GM18870 (cell line): ENCODE measurements around the gene SSBP1.
"Not testable (repeated sequence)": the region's sequence is repeated elsewhere in the genome, so short reads cannot be mapped to it uniquely, and the experiment has no call there.

Source experiments
- ATAC-seq: cut with Tn5 transposase; IDR thresholded peaks from one replicate; pipeline ENCODE4 v1.9.1; 2021; ENCODE audit warnings: moderate library complexity; ENCODE audit not compliant: unreplicated experiment

SSBP1 gene, protein sequence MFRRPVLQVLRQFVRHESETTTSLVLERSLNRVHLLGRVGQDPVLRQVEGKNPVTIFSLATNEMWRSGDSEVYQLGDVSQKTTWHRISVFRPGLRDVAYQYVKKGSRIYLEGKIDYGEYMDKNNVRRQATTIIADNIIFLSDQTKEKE

DNA sequence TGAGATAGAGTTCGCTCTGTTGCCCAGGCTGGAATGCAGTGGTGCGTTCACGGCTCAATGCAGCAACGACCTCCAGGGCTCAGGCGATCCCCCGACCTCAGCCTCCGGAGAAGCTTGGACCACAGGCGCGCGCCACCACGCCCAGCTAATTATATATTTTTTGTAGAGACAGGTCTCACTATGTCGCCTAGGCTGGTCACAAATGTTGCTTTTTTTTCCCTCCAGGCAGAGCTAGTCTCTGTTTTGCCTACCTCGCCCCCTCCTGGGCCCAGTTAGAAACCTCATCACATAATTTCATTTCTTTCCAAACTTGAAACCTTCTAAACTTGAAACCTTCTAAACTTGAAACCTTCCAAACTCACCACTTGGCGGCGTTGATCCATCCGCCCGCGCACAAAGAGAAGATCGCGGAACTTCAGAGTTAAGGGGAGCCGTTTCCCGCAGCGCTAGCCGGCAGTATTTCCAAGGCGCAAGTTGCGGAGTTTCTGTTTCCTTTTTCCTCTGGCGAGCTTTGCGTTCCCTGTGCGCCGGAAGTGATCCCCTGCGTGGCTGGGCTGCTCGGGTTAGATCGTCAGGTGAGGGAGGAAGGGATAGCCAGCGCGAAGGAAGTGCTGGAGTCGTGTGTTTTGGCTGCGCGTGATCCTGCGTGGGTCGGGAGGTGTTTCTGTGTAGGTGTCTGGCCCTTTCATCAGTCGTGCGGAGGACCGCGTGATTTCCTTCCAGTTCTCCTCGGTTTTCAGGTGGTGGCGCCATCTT is at the start of gene SSBP1:
TSS of gene SSBP1 (plus strand) at position 523 of the 756 bp plus-strand sequence. CDS start 809 bp downstream, outside the sequence.
- ATAC-seq = peak; percentile 96

DNA sequence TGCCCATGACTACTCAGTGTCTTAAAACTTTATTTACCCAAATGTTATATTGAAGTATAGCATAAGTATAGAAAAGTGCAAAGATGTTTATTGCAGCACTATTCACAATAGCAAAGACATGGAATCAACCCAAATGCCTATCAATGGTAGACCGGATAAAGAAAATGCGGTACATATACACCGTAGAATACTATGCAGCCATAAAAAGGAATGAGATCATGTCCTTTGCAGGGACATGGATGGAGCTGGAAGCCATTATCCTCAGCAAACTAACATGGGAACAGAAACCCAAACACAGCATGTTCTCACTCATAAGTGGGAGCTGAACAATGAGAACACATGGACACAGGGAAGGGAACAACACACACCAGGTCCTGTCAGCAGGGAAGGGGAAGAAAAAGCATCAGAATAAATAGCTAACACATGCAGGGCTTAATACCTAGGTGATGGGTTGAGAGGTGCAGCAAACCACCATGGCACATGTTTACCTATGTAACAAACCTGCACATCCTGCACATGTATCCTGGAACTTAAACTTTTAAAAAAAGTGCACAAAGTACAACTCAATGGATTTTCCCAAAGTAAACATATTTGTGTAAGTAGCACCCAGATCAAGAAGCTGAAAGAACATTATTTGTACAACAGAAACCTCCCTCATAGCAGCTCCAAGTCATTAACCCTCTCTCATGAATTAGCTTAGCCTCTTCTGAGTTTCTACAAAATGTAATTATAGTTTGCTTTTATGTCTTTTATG is 48.9 kb upstream of the SSBP1 start:
- not testable (repeated sequence) for ATAC-seq

DNA sequence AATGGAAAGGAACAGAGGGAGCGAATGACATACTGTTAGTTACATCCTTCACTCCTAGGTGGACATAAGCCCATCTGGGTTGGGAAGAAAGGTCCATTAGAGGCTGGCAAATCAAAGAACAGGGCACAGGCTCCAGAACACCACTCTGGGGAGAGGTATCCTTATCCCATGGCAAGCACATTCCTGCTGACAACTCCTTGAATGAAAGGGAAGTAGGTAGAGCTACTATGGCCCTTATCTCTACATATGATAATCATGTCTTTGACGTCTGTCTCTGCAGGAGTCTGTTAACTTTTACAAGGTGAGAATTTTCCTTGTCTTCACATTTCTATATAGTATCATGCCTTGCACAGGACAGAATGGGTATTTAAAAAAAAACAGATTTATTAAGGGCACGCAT is 46.6 kb upstream of the SSBP1 start:
- ATAC-seq = no peak

DNA sequence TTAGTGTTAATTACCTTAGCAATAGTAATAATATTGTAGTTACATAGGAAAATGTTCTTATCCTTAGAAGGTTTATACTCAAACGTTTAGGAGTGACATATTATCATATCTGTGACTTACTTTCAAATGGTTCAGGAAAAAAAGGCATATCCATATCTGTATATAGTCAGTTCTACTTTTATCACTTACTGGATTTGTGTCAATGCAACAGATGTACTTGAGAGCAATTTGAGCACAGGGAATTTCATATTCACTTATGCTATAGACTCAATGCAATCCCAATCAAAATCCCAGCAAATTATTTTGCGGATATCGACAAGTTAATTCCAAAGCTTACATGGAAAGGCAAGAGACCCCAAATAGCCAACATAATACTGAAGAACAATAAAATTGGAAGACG is 46.2 kb upstream of the SSBP1 start:
- no peak for ATAC-seq

DNA sequence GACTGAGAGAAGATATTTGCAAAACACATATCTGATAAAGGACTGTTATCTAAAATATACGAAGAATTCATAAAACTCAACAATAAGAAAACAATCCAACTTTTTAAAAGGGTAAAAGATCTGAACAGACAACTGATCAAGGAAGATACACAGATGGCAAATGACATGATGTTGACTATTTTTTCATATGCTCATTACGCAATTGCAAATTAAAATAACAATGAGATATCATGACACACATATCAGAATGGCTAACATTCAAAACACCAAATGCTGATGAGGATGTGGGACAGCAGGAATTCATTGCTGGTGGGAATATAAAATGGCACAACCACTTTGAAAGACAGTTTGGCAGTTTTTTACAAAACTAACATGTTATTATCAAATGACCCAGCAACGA is 45.1 kb upstream of the SSBP1 start:
- ATAC-seq = no peak

DNA sequence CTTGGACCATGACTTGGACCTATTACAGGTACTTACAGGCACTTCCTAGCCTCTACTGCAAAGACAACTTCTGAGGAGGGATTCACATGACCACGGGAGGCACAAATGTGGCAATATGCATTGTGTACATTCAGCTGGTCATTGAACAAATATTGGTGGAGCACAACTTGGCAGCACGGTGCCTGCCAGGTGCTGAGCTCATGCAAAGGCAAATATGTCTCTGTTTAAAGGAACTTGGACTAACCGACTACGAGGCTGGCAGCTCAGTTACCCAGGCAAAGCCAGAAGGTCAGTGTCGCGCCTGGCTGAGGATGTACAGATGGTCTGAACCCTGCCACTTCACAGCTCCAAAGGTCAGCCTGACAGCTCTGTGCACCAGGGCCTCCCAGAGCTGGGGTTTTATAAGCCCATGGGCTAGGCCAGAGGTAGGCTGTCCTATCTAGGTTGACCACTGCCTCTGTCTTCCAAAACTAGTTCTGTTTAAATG is 42.3 kb upstream of the SSBP1 start:
- ATAC-seq = no peak

DNA sequence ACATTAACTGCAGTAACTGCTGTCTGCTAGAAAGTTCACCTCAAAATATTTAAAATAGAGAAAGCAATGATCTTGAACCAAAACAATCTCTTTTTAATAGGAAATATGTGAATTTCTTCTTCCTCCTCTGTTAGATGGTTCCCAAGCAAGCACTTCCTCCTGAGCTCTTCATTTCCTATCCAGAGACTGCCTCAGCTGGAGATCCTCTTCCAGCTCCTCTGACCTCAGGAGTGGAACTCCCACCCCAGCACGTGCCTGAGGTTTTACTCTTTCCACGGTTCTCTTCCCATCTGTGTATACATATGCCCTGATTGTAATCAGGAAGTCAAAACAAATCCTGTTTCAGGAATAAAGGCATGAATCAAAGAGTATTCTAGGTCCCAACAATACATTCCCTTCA is 41.8 kb upstream of the SSBP1 start:
- no peak for ATAC-seq

DNA sequence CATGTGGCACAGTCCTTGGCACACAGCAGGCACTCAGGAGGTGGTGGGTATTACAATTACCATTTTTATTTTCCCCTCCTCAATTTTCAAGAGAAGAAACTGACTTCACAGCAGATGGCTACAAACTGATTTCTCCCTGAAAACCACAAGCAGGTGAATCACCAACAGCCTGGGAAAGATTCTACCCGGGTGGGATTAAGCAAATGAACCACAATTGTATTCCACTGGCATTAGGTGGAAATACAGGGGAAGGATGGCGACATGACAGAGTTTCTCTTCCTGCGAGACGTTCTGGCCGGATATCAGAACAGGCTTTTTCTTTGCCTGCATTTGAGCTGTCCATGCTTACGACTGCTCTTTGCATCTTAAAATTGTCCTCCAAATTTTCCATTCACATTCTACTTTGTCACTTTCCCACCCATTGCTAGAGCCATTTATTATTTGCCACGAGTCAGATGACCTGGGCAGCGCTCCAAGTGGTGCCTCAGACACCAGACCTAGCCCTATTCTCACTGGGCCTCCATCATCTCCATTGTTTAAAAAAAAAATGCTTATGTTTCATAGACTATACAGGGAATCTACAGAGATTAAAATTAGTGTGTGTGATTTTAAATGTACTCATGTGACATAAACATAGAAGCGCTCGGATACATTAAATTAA is 40.8 kb upstream of the SSBP1 start:
- no peak for ATAC-seq

DNA sequence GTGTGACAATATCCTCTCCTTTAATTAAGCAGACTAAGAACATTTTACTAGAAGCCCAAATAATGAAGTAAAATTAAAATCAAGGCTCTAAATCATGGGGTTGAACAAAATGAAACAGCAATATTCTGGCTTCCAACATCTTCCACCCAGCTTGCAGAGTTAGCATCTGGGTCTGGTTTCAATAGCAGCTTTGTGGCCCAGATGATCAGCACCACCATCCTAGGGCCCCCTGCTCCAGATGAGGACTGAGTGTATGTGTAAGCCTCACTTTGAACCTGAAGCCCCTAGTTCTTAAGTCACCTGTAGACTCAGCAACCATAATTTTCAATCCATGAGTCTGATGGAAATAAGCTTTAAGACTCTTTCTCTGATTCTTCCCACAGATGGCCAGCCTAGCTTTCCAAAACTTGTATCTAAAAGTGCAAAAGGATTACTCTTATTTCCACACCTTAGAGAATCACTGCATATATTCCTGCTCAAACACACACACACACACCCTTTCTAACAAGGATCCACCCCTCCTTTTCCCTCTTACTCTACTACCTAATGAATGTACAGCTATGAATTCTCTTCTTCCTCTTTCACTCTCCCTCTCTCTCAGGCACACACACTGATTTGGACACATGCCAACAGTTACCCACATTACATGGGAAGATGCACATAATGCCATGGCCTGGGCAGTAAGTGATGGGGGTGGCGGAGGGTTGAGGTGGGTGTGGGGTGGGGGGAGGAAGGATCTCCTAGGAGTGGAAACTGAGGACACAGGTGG is 39.7 kb upstream of the SSBP1 start:
- no peak for ATAC-seq

DNA sequence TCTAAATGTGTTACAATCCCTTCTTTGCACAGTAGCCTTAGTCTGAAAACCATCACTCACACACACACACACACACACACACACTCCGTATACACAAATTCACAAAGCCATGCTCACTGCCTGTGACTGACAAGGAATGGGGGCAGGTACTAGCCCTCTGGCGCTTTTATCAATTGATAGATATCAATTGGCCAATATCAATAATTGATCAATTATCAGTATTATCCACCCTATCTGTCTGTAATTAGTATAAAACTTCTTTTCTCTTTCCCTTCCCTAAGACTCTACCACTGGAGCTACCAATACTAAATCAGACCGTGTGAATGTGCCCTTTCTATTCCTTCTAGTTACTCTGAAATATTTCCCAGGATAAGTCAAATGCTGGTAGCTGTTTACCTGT is 38.3 kb upstream of the SSBP1 start:
- no peak for ATAC-seq

DNA sequence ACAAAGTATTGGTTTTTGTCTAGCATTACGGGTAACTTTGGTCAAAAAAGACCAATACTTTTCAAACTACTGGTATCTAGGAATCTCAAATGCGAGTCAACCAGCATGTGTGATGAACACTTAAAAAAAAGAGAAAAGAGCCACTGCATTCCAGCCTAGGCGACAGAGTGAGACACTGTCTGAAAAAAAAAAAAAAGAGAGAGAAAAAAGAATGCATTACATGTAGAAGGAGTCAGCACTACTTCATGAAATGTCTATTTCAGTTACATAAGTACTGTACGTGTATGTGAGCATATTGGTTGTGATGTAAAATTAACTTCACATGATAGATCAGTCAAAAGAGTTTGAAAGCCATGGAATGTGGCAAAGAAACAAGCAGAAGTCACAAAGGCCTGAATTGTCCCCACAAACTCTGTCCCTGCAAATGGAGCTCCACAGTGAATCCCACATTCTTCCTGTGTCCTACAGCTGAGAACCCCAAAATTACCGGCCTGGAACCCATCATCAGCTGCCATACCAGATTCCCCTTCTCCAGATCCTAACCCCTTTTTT is 37.8 kb upstream of the SSBP1 start:
- no peak for ATAC-seq

DNA sequence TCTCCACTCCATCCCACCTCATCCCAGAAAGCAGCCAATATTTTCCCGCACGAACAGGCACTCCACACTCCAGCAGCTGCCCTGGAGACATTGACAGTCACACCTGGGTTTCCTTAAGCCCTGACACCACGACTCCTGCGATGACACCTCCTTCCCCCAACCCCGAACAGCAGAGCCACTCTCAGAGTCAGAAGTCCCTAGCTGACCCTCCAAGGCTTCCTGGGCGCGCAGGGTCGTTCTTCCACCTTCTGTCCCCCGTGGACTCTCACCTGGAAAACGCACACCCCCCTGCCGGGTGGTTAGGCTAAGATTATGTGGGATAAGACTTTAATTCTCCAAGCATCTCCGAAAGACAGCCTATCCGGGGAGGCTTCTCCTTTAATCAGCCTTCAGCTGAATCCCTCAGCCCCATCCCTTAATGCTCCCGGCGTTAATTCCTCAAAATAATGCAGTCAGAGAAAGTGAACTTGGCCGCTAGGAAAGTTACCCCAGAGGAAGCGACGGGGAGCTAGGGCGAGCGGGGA is 37.2 kb upstream of the SSBP1 start:
- no peak for ATAC-seq

DNA sequence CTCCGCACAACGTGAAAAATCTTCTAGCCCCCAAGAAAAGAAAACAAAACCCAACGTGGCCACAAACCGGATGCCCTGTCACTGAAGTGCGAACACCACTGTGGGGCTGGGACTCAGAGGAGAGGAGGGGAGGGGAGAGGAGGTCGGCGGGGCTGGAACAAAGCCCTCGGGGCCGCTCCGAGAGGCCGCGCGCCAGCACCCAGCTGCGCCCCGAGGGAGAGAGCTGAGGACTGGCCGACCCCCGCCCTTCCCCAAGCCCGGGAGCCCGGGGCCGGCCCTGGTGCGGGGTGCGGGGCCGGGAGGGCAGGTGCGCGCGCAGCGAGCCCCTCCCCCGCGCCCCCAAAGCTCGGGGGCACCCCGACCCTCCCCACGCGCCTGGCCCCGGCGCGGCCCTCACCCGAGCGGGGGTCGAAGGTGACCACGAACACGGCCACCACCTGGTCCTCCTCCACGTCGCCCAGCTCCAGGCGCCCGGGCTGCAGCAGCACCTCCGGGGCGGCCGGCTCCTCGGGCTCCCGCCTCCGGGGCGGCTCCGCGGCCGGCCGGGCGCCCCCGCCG is 36.6 kb upstream of the SSBP1 start:
- peak; percentile 51 for ATAC-seq

DNA sequence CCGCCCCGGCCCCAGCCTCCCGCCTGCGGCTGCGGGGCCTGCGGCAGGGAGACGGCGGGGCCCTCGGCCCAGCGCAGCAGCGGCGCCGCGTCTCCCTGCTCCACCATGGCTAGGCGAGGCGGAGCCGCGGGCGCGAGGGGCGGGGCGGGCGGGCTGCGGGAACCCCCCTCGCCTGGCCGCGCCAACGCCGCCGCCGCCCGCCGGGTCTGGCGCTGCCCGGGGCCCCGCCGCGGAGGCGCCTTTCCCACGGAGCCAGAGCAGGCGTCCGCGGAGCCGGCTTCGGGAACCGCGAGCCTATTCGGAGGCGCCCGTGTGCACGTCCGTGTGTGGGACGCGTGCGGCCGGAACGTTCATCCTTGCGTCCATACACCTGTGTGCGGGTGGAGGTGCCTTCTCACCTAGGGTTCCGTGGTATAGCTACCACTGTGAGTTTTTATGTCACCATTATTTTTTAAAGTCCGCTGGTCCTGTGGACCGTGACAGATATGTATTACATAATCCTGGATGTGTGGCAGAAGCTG is 36.1 kb upstream of the SSBP1 start, which contains the start of gene DENND11:
TSS of gene DENND11 (minus strand) at position 120 of the 521 bp plus-strand sequence. CDS start at position 107, 13 bp downstream.
- ATAC-seq = peak; percentile 49

DNA sequence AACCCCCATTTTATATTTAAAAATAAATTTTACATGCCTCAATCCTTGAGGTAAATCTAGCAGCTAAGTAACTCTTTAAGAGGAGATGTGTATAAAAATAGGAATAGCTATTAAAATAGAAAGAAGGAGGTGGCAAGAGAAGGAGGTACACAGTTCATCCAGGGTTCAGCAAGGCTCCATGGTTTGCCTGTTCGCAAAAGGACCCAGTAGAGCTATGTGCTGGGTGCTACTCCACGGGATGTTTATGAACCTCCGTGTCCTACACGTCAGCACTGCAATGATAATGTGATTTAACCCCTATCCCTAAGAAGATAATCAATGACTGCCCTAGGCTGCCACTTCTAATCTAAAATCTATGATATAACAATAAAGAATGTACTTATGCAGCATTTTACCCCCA is 35.3 kb upstream of the SSBP1 start:
- ATAC-seq = no peak

DNA sequence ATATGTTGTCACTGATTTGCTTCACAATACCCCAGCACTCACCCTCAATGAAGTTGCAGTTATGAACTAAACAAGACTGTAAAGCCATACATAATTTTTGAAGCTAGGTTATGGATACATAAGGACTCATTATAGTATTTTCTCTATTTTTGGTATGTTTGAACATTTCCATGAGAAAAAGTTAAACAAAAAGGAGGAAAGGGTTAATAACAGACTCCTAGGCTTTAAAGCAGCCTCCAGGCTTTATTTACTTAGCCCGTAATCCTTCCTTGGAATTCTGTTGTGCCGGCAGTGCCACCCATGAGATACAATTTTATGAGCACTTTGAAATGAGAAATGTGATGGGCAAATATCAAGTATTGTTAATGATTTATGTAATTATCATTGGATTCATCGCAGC is 34.0 kb upstream of the SSBP1 start:
- ATAC-seq = no peak

DNA sequence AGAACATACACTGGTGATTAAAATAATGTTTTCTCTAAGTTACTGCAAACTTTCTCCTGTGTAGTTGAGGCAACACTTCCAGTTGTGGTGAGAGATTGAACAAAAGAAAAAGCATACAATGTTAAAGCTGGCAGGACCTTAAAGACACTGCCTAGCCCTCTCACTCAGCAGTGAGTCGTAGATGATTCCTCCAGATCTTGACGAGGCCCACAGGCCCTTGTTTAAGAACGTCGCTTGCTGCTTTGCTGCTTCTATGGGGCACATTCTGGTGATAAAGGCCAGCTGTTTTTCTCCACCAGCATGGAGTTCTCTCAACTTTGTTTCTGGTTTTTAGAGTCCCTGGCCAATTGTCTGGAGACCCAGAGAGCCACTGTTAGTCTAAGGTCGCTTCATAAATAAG is 33.4 kb upstream of the SSBP1 start:
- no peak for ATAC-seq

DNA sequence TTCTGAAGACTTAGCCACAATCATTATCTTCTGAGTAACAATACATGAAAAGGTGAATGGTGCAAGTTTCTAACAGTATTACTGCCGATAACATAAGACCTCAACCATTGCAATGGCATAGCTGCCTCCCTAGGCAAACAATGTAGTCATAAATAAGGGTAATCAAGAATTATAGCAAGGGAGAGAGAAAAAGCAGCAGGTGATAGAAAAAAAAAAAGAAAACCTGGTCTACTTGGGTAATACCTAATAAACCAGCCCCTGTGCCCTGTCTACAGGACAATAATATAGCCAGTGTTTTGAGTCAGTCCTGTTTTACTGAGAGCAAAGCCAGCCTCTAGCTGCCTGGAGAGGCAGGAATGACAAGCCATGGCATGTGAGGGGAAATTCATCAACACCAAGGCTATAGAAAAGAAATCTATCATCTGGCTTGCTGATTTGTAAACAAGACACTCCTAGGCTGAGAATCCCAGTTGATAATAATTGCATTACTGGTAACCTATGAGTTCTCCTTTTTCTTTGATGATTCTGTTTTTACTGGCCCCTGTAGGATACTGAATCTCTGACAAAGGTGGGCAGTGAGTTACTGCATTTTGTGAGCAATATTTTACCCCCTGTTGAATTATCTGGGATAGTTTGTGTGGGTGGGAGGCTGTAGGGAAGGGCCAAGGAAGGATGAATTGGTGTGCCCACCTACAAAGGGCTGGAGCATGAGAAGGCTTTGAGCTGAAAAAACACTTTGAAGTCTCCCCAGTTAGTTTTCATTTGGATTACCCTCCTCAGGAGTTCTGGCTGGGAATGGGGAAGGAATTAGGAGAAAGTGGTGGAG is 31.7 kb upstream of the SSBP1 start:
- ATAC-seq = no peak

DNA sequence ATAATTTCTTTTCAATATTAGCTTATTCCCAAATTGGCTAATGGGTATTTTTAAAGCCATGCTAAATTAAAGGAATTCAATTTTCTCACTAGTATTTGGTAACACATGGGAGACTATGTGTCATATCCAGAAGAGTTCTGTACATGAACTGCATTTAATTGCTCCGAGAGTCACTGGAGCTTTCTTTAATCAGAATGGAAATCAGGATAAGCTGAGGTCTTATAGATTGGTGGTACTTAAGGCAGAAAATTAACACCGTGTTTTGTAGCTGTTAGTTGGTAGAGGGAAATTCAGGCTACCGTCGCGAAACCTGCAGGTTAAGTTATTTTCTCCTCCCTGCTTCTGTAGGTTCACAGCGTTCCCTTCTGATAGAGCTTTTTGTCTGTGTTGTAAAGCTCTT is 29.8 kb upstream of the SSBP1 start, which contains the start of gene WEE2:
TSS of gene WEE2 (plus strand) at position 3 of the 400 bp plus-strand sequence. CDS start 406 bp downstream, outside the sequence.
- no peak for ATAC-seq
